Aorta (tissue), 5 donors: ENCODE data around the gene KLRC3. TPM values are rescaled to one million over a fixed set of nuclear protein-coding genes. Genes with fewer than 3 reads are reported as not detected.
A peak's percentile ranks its signal among the peaks of the same experiment; 100 is the strongest.
"Not testable (repeated sequence)": the region's sequence is repeated elsewhere in the genome, so short reads cannot be mapped to it uniquely, and the experiment has no call there.

Experiments used
- ATAC-seq: fragments of 200-7000 bp; cut with Tn5 transposase; one replicate; pipeline ENCODE4 v1.9.1; 2022; ENCODE audit warnings: moderate library complexity; ENCODE audit not compliant: low FRiP score
- DNase-seq, 2 donors: peaks; one replicate each; pipeline ENCODE4 v3.0.0-alpha.2; 2020
- H3K27ac ChIP-seq, 2 donors: one replicate each; pipeline ENCODE4 v1.5.1; 2013; ENCODE audit warnings: low read length in 2 of 2, mild to moderate bottlenecking in 2 of 2, moderate library complexity in 2 of 2, control low read depth in 1 of 2, inconsistent platforms in 1 of 2, low read depth in 1 of 2
- H3K27me3 ChIP-seq, 2 donors: one replicate each; pipeline ENCODE4 v1.6.1; 2013; ENCODE audit warnings: control low read depth in 1 of 2, low read length in 1 of 2, mild to moderate bottlenecking in 1 of 2, moderate library complexity in 1 of 2; ENCODE audit not compliant: insufficient read depth in 2 of 2, control insufficient read depth in 1 of 2
- H3K36me3 ChIP-seq, 2 donors: one replicate each; pipeline ENCODE4 v1.6.1; 2013; ENCODE audit warnings: control low read depth in 1 of 2, low read length in 1 of 2, mild to moderate bottlenecking in 1 of 2; ENCODE audit not compliant: insufficient read depth in 2 of 2, control insufficient read depth in 1 of 2
- H3K4me1 ChIP-seq, 2 donors: one replicate each; pipeline ENCODE4 v1.6.1; 2013; ENCODE audit warnings: low read length in 2 of 2, control low read depth in 1 of 2, mild to moderate bottlenecking in 1 of 2, moderate library complexity in 1 of 2; ENCODE audit not compliant: insufficient read depth in 2 of 2, control insufficient read depth in 1 of 2
- H3K4me3 ChIP-seq, 2 donors: one replicate each; pipeline ENCODE4 v1.5.1; 2013; ENCODE audit warnings: low read length in 2 of 2, control low read depth in 1 of 2, mild to moderate bottlenecking in 1 of 2
- H3K9me3 ChIP-seq: one replicate; pipeline ENCODE4 v1.6.1; 2013; ENCODE audit warnings: mild to moderate bottlenecking, low read length; ENCODE audit not compliant: control insufficient read depth
- WGBS, 2 donors: extraction: QIAGEN DNeasy Blood & Tissue Kit; methylation state at CpG; one replicate each; pipeline ENCODE4 v1.1.7; 2013; 5-methylcytosine and 5-hydroxymethylcytosine counted together
- intact Hi-C, 2 donors: fragments of 100-400 bp; cut with DNase I; formaldehyde crosslinking; loops; one replicate each; pipeline versions ENCODE4 v1.14.2 to v1.15.0; 2022
- polyA plus RNA-seq, 2 donors: library from polyadenylated mRNA; stranded (reverse); fragments of 200-250 nt; gene quantifications; one replicate each; pipeline ENCODE4 v1.2.3, GENCODE V29; 2013
- total RNA-seq, 2 donors: library from RNA; stranded (reverse); fragmentation: NEBNext Ultra II Directional; extraction: Animal tissue kit (Norgen Biotek cat#: 25700); gene quantifications; one replicate each; pipeline ENCODE4 v1.2.1, GENCODE V29; 2021
- donor health status: healthy with polysubstance abuse.
- donor health status: Bipolar disorder and iron deficiency.
- donor health status: DM: no; HTN: no; CAD: no.
- donor health status: DM: no; HTN: no; CAD: no.
- donor health status: DM: yes; HTN: yes; CAD: no.

KLRC3 gene
- total and polyA plus RNA-seq, 4 donors: not detected

GRCh38 chr12:10386857-10387256, 33.5 kb downstream of the KLRC3 start:
- DNase-seq (no peak), ATAC-seq (no peak)
- Histone ChIP-seq H3K36me3 (no peaks in the 10 kb centered on the region), H3K27me3 (no peaks in the 10 kb centered on the region), H3K27ac (no peak overlapping the region), H3K4me1 (no peaks in the 10 kb centered on the region), H3K4me3 (no peak overlapping the region), H3K9me3 (no peaks in the 10 kb centered on the region)
- intact Hi-C loops: no loop called here
- WGBS, 2 donors: 49 to 55% methylated on average over 1 of the region's 1 CpG

- no peak overlapping the region for H3K27ac ChIP-seq
- intact Hi-C loops: no loop called here
- H3K9me3 ChIP-seq: no peaks in the 10 kb centered on the region
- ATAC-seq (no peak), DNase-seq (no peak)
- no peaks in the 10 kb centered on the region for H3K36me3 ChIP-seq
- H3K4me3 ChIP-seq: no peak overlapping the region
- 46 to 58% methylated on average over 2 of the region's 2 CpGs for WGBS, 2 donors
- H3K27me3 ChIP-seq: no peaks in the 10 kb centered on the region
- H3K4me1 ChIP-seq: no peaks in the 10 kb centered on the region
These were observed 35.2 kb downstream of the KLRC3 start for GRCh38 chr12:10385166-10385613.

- intact Hi-C loops: no loop called here
- Histone ChIP-seq H3K9me3 (no peaks in the 10 kb centered on the region), H3K4me1 (no peaks in the 10 kb centered on the region), H3K4me3 (no peak overlapping the region), H3K36me3 (no peaks in the 10 kb centered on the region), H3K27me3 (no peaks in the 10 kb centered on the region), H3K27ac (no peak overlapping the region)
- DNase-seq: no peak
- no peak for ATAC-seq
- 84 to 88% methylated on average over 3 of the region's 3 CpGs for WGBS, 2 donors
These were observed 36.2 kb downstream of the KLRC3 start for GRCh38 chr12:10384191-10384590.

GRCh38 chr12:10381928-10382628, 38.3 kb downstream of the KLRC3 start:
- intact Hi-C loops: no loop called here
- Histone ChIP-seq H3K27me3 (no peaks in the 10 kb centered on the region), H3K36me3 (no peaks in the 10 kb centered on the region), H3K4me3 (no peak overlapping the region), H3K4me1 (no peaks in the 10 kb centered on the region), H3K9me3 (no peaks in the 10 kb centered on the region), H3K27ac (no peak overlapping the region)
- WGBS, 2 donors: 61 to 69% methylated on average over 4 of the region's 4 CpGs
- no peak for DNase-seq
- ATAC-seq: no peak

GRCh38 chr12:10378737-10379136, 41.7 kb downstream of the KLRC3 start:
- intact Hi-C loops, DNase-seq, ATAC-seq, H3K27me3 ChIP-seq, H3K27ac ChIP-seq, H3K9me3 ChIP-seq, H3K4me1 ChIP-seq, H3K36me3 ChIP-seq, H3K4me3 ChIP-seq: not testable (repeated sequence)
- WGBS, 2 donors: 82 to 85% methylated on average over 2 of the region's 2 CpGs

- H3K36me3 ChIP-seq: no peaks in the 10 kb centered on the region
- no peak for ATAC-seq
- no peaks in the 10 kb centered on the region for H3K27me3 ChIP-seq
- H3K9me3 ChIP-seq: no peaks in the 10 kb centered on the region
- no peaks in the 10 kb centered on the region for H3K4me1 ChIP-seq
- WGBS, 2 donors: 90 to 91% methylated on average over 3 of the region's 3 CpGs
- no peak for DNase-seq
- H3K27ac ChIP-seq: no peak overlapping the region
- intact Hi-C loops: no loop called here
- H3K4me3 ChIP-seq: no peak overlapping the region
These were observed 45.8 kb downstream of the KLRC3 start for GRCh38 chr12:10374624-10375018.

GRCh38 chr12:10372559-10372958, 47.8 kb downstream of the KLRC3 start:
- Histone ChIP-seq H3K9me3 (no peaks in the 10 kb centered on the region), H3K4me3 (no peak overlapping the region), H3K27ac (no peak overlapping the region), H3K4me1 (no peaks in the 10 kb centered on the region), H3K36me3 (no peaks in the 10 kb centered on the region), H3K27me3 (no peaks in the 10 kb centered on the region)
- 44 to 55% methylated on average over 1 of the region's 1 CpG for WGBS, 2 donors
- no peak for DNase-seq
- peak; percentile 48 for ATAC-seq
- intact Hi-C loops: no loop called here

GRCh38 chr12:10371893-10372535, 48.4 kb downstream of the KLRC3 start:
- H3K27ac ChIP-seq, H3K36me3 ChIP-seq, intact Hi-C loops, H3K9me3 ChIP-seq, H3K4me1 ChIP-seq, H3K27me3 ChIP-seq, ATAC-seq, H3K4me3 ChIP-seq, DNase-seq: not testable (repeated sequence)
- WGBS, 2 donors: 57 to 66% methylated on average over 6 of the region's 6 CpGs
